OCI-LY1 (cell line): Measurements from ENCODE around the gene COL23A1.

Source experiments
- H2AFZ ChIP-seq: fragments of 200-600 bp; sonication (generic), shearing (Covaris generic); 2 replicates; pipeline ENCODE4 v1.6.0; 2014; ENCODE audit warnings: antibody characterized with exemption, mild to moderate bottlenecking, low read length
- H3F3A ChIP-seq: fragments of 200-600 bp; sonication (generic), shearing (Covaris generic); 2 replicates; pipeline ENCODE4 v1.6.0; 2014; ENCODE audit warnings: mild to moderate bottlenecking, antibody characterized with exemption, low read length, moderate library complexity; ENCODE audit not compliant: insufficient read depth
- H3K27ac ChIP-seq: fragments of 200-600 bp; sonication (generic); 2 replicates; pipeline ENCODE4 v1.5.1; 2014; ENCODE audit warnings: low read length, mixed run types, mild to moderate bottlenecking, low read depth; ENCODE audit not compliant: poor library complexity, severe bottlenecking
- H3K27me3 ChIP-seq: fragments of 200-600 bp; sonication (generic); 2 replicates; pipeline ENCODE4 v1.6.0; 2014; ENCODE audit warnings: antibody characterized with exemption, mild to moderate bottlenecking, low read length, moderate library complexity; ENCODE audit not compliant: insufficient read depth
- H3K36me3 ChIP-seq: fragments of 200-600 bp; sonication (generic); 2 replicates; pipeline ENCODE4 v1.6.1; 2014; ENCODE audit warnings: mild to moderate bottlenecking, antibody characterized with exemption, low read length, moderate library complexity, mixed read lengths; ENCODE audit not compliant: insufficient read depth
- H3K4me1 ChIP-seq: fragments of 200-600 bp; sonication (generic); 2 replicates; pipeline ENCODE4 v1.5.1; 2014; ENCODE audit warnings: mild to moderate bottlenecking, low read length, moderate library complexity; ENCODE audit not compliant: insufficient read depth, severe bottlenecking
- H3K4me2 ChIP-seq: fragments of 200-600 bp; sonication (generic), shearing (Covaris generic); 2 replicates; pipeline ENCODE4 v1.6.1; 2014; ENCODE audit warnings: low read length
- H3K4me3 ChIP-seq: fragments of 200-600 bp; sonication (generic); 2 replicates; pipeline ENCODE4 v1.5.1; 2014; ENCODE audit warnings: low read length, low read depth, mild to moderate bottlenecking, mixed read lengths; ENCODE audit not compliant: poor library complexity, severe bottlenecking
- H3K79me2 ChIP-seq: fragments of 200-600 bp; shearing (Covaris generic); 2 replicates; pipeline ENCODE4 v1.6.1; 2016; ENCODE audit warnings: mixed run types, low read length, mixed read lengths; ENCODE audit not compliant: insufficient read depth
- H3K9ac ChIP-seq: fragments of 200-600 bp; sonication (generic), shearing (Covaris generic); 2 replicates; pipeline ENCODE4 v1.6.1; 2014; ENCODE audit warnings: mild to moderate bottlenecking, low read length, mixed read lengths
- H3K9me2 ChIP-seq: fragments of 200-600 bp; sonication (generic), shearing (Covaris generic); 2 replicates; pipeline ENCODE4 v1.6.1; 2014; ENCODE audit warnings: low read depth, mild to moderate bottlenecking, low read length, mixed read lengths
- H3K9me3 ChIP-seq: fragments of 200-600 bp; shearing (Covaris generic); 2 replicates; pipeline ENCODE4 v1.6.1; 2014; ENCODE audit warnings: low read length, mixed read lengths
- H4K20me1 ChIP-seq: fragments of 200-600 bp; sonication (generic), shearing (Covaris generic); 2 replicates; pipeline ENCODE4 v1.6.0; 2016; ENCODE audit warnings: mild to moderate bottlenecking, low read length; ENCODE audit not compliant: insufficient read depth
- CTCF ChIP-seq: fragments of 200-600 bp; sonication (generic), shearing (Covaris generic); IDR thresholded peaks from 2 replicates; pipeline ENCODE4 v1.5.1; 2017; ENCODE audit warnings: mild to moderate bottlenecking, antibody characterized with exemption, low read length, moderate library complexity, mixed read lengths
- EZH2 ChIP-seq: fragments of 200-600 bp; sonication (generic), shearing (Covaris generic); IDR thresholded peaks from 2 replicates; pipeline ENCODE4 v1.8.0; 2017; ENCODE audit warnings: borderline replicate concordance, mixed run types, mild to moderate bottlenecking, antibody characterized with exemption, low read length, moderate library complexity, mixed read lengths

The COL23A1 gene

GRCh38 chr5:178285399-178286225 lies 304.6 kb downstream of the COL23A1 start:
- Histone ChIP-seq H3K9me3 (0 out of 2 replicates have a peak, but pooled peaks cover 5% of the 10 kb centered on the region), H3K27me3 (peaks cover 8% of the 10 kb centered on the region; the same call in 1 of the 2 replicates), H4K20me1 (no peaks in the 10 kb centered on the region), H3K4me3 (no peak overlapping the region), H3K4me2 (no peak overlapping the region), H3F3A (no peaks in the 10 kb centered on the region), H2AFZ (no peak overlapping the region), H3K4me1 (no peaks in the 10 kb centered on the region), H3K79me2 (no peaks in the 10 kb centered on the region), H3K9ac (no peak overlapping the region), H3K36me3 (no peaks in the 10 kb centered on the region; the same call in 1 of the 2 replicates), H3K27ac (no peak overlapping the region), H3K9me2 (no peaks in the 10 kb centered on the region)
- no peak for TF ChIP-seq CTCF
- TF ChIP-seq EZH2, result no peak

GRCh38 chr5:178284996-178285395 lies 305.2 kb downstream of the COL23A1 start:
- peaks cover 8% of the 10 kb centered on the region; the same call in 1 of the 2 replicates for H3K27me3 ChIP-seq
- no peak overlapping the region for H3K27ac ChIP-seq
- H4K20me1 ChIP-seq, result no peaks in the 10 kb centered on the region
- no peaks in the 10 kb centered on the region for H3K4me1 ChIP-seq
- 0 out of 2 replicates have a peak, but pooled peaks cover 5% of the 10 kb centered on the region for H3K9me3 ChIP-seq
- no peak overlapping the region for H2AFZ ChIP-seq
- no peaks in the 10 kb centered on the region; the same call in 1 of the 2 replicates for H3K36me3 ChIP-seq
- TF ChIP-seq CTCF (no peak), EZH2 (no peak)
- H3K4me3 ChIP-seq, result no peak overlapping the region
- H3F3A ChIP-seq, result no peaks in the 10 kb centered on the region
- no peak overlapping the region for H3K4me2 ChIP-seq
- H3K79me2 ChIP-seq, result no peaks in the 10 kb centered on the region
- no peak overlapping the region for H3K9ac ChIP-seq
- no peaks in the 10 kb centered on the region for H3K9me2 ChIP-seq

GRCh38 chr5:178284093-178284675 lies 306.0 kb downstream of the COL23A1 start:
- 0 out of 2 replicates have a peak, but pooled peaks cover 5% of the 10 kb centered on the region for H3K9me3 ChIP-seq

More at GRCh38 chr5:178284093-178284675, 306.0 kb downstream of the COL23A1 start:
- H3K27ac ChIP-seq, result no peak overlapping the region
- no peaks in the 10 kb centered on the region for H3F3A ChIP-seq
- peaks cover 8% of the 10 kb centered on the region; the same call in 1 of the 2 replicates for H3K27me3 ChIP-seq
- H3K9ac ChIP-seq, result no peak overlapping the region
- H4K20me1 ChIP-seq, result no peaks in the 10 kb centered on the region
- H3K4me1 ChIP-seq, result no peaks in the 10 kb centered on the region
- no peak overlapping the region for H3K4me3 ChIP-seq
- no peaks in the 10 kb centered on the region for H3K79me2 ChIP-seq
- H3K9me2 ChIP-seq, result no peaks in the 10 kb centered on the region
- TF ChIP-seq CTCF, result peak; percentile 70
- TF ChIP-seq EZH2, result no peak
- no peak overlapping the region for H2AFZ ChIP-seq
- no peaks in the 10 kb centered on the region; the same call in 1 of the 2 replicates for H3K36me3 ChIP-seq
- H3K4me2 ChIP-seq, result no peak overlapping the region
